Measurements from ENCODE around the gene LRP5. TPM values are rescaled to one million over a fixed set of nuclear protein-coding genes. Genes with fewer than 3 reads are reported as not detected.

LRP5 gene
- total and polyA plus RNA-seq, 9 of the 15 experiments (the other 6 are each of a cell fraction or from before 2014, with no cell fraction given), result 0.48 to 44.2 (median 13.5) TPM

- TF ChIP-seq, protein P1, sequence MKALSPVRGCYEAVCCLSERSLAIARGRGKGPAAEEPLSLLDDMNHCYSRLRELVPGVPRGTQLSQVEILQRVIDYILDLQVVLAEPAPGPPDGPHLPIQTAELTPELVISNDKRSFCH (CRISPR knock-in tag; IDR thresholded peaks at IDR 0.05), result no peak
- TF ChIP-seq, protein P1 (tag; IDR thresholded peaks at IDR 0.05), result no peak
- TF ChIP-seq NUFIP1 (IDR thresholded peaks at IDR 0.05; ENCODE audit: partially characterized antibody) (no peak), PCBP1 (IDR thresholded peaks at IDR 0.05; ENCODE audit: low read depth, low read length, poor library complexity, severe bottlenecking) (no peak), HDAC3 (IDR thresholded peaks at IDR 0.05; ENCODE audit: borderline replicate concordance, partially characterized antibody) (no peak), RBM25 (IDR thresholded peaks at IDR 0.05; ENCODE audit: low read depth, low read length, severe bottlenecking) (peak; percentile 98), PURB (CRISPR knock-in tag; IDR thresholded peaks at IDR 0.05; ENCODE audit: low read depth) (no peak), GTF2A2 (tag; IDR thresholded peaks at IDR 0.05) (no peak), PTBP1 (IDR thresholded peaks at IDR 0.05; ENCODE audit: low read depth, low read length) (0 out of 2 replicates have a peak, but pooled peaks have one; percentile 60), POLR2A (conservative IDR thresholded peaks at IDR 0.05) (no peak), ZFX (CRISPR knock-in tag; IDR thresholded peaks at IDR 0.05) (no peak), SMAD1 (IDR thresholded peaks at IDR 0.05; ENCODE audit: low read depth, low read length, partially characterized antibody) (no peak), EP400 (IDR thresholded peaks at IDR 0.05) (no peak), KDM1A (IDR thresholded peaks at IDR 0.05) (peak in 1 of 2 experiments; percentile 25; a peak in 1 of 4 replicates), ZFP36 (IDR thresholded peaks at IDR 0.05; ENCODE audit: low read depth, low read length, partially characterized antibody) (peak; percentile 100), KDM5B (IDR thresholded peaks at IDR 0.05; ENCODE audit: insufficient replicate concordance, low read depth, low read length) (no peak), ZBTB1 (CRISPR knock-in tag; IDR thresholded peaks at IDR 0.05; ENCODE audit: borderline replicate concordance, low read depth) (no peak), RNF2 (IDR thresholded peaks at IDR 0.05) (no peak), TAF9B (IDR thresholded peaks at IDR 0.05; ENCODE audit: partially characterized antibody) (no peak), ZNF175 (CRISPR knock-in tag; IDR thresholded peaks at IDR 0.05; ENCODE audit: low read depth) (no peak), BCOR (IDR thresholded peaks at IDR 0.05) (peak; percentile 85), XRCC3 (IDR thresholded peaks at IDR 0.05) (no peak), ZNF584 (CRISPR knock-in tag; IDR thresholded peaks at IDR 0.05; ENCODE audit: low read depth) (no peak), NR2C1 (IDR thresholded peaks at IDR 0.05) (no peak), NR2C1 (tag; IDR thresholded peaks at IDR 0.05) (no peak)
- TF ChIP-seq, protein P2, sequence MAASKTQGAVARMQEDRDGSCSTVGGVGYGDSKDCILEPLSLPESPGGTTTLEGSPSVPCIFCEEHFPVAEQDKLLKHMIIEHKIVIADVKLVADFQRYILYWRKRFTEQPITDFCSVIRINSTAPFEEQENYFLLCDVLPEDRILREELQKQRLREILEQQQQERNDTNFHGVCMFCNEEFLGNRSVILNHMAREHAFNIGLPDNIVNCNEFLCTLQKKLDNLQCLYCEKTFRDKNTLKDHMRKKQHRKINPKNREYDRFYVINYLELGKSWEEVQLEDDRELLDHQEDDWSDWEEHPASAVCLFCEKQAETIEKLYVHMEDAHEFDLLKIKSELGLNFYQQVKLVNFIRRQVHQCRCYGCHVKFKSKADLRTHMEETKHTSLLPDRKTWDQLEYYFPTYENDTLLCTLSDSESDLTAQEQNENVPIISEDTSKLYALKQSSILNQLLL (CRISPR knock-in tag; IDR thresholded peaks at IDR 0.05; ENCODE audit: borderline replicate concordance), result no peak
- TF ChIP-seq, protein P3, sequence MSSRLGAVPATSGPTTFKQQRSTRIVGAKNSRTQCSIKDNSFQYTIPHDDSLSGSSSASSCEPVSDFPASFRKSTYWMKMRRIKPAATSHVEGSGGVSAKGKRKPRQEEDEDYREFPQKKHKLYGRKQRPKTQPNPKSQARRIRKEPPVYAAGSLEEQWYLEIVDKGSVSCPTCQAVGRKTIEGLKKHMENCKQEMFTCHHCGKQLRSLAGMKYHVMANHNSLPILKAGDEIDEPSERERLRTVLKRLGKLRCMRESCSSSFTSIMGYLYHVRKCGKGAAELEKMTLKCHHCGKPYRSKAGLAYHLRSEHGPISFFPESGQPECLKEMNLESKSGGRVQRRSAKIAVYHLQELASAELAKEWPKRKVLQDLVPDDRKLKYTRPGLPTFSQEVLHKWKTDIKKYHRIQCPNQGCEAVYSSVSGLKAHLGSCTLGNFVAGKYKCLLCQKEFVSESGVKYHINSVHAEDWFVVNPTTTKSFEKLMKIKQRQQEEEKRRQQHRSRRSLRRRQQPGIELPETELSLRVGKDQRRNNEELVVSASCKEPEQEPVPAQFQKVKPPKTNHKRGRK (tag; IDR thresholded peaks at IDR 0.05), result no peak
Measured at GRCh38 chr11:68457216-68457897, 145.0 kb downstream of the LRP5 start (continued).

Data from K562 (cell line).